ENCODE data around the gene HMGCLL1.

HMGCLL1 gene

DNA sequence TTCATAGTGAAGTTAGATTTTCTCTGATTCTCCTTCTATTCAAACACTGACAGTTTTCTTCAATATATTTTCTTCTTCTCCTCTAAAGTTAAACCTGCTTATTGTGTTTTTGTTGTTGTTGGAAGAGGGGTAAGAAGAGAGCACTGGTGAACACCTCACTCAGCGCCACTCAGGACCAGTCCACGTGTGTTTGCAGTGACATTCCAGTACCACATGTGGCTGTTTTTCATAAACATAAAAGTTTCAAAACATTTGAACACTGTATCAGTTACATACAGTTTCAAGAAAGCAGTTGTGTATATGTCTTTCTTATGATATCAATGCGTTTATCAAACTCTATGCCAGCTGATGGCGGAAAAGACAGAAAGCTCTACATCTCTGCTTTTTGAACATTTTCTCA lies 86.7 kb downstream of the HMGCLL1 start:
- no peak overlapping the region for H3K4me3 ChIP-seq (ENCODE audit: low read depth, low read length)
- no peaks in the 10 kb centered on the region for H3K27me3 ChIP-seq (ENCODE audit: control insufficient read depth, insufficient read depth, low read length)
- H3K9ac ChIP-seq (ENCODE audit: low read depth, low read length) = no peak overlapping the region
- no peaks in the 10 kb centered on the region for H3K4me1 ChIP-seq (ENCODE audit: control insufficient read depth, insufficient read depth, low read length)
- no peaks in the 10 kb centered on the region for H3K36me3 ChIP-seq (ENCODE audit: control insufficient read depth, insufficient read depth, low read length)
- no peaks in the 10 kb centered on the region for H3K9me3 ChIP-seq (ENCODE audit: control insufficient read depth, insufficient read depth, low read length)

GRCh38 chr6:55490871-55491270 lies 88.1 kb downstream of the HMGCLL1 start:
- Histone ChIP-seq H3K9ac (ENCODE audit: low read depth, low read length) (no peak overlapping the region), H3K27me3 (ENCODE audit: control insufficient read depth, insufficient read depth, low read length) (no peaks in the 10 kb centered on the region), H3K4me3 (ENCODE audit: low read depth, low read length) (no peak overlapping the region), H3K4me1 (ENCODE audit: control insufficient read depth, insufficient read depth, low read length) (no peaks in the 10 kb centered on the region), H3K36me3 (ENCODE audit: control insufficient read depth, insufficient read depth, low read length) (no peaks in the 10 kb centered on the region), H3K9me3 (ENCODE audit: control insufficient read depth, insufficient read depth, low read length) (no peaks in the 10 kb centered on the region)

DNA sequence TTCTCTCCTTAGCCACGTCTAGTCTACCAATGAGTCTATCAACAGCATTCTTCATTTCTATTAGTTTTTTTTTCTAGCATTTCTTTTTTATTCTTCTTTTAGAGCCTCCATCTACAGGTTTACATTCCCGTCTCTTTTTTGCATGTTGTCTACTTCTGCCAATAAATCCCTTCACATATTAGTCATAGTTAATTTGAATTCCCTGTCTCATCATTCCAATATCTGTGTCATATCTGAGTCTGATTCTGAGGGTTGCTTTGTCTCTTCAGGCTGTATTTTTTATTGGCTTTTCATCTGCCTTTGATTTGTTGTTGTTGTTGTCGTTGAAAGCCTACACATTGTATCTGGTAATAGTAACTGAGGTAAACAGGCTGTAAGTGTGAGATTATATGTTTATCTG lies 104.6 kb downstream of the HMGCLL1 start:
- no peak overlapping the region for H3K4me3 ChIP-seq (ENCODE audit: low read depth, low read length)
- no peaks in the 10 kb centered on the region for H3K36me3 ChIP-seq (ENCODE audit: control insufficient read depth, insufficient read depth, low read length)
- no peaks in the 10 kb centered on the region for H3K4me1 ChIP-seq (ENCODE audit: control insufficient read depth, insufficient read depth, low read length)
- no peaks in the 10 kb centered on the region for H3K27me3 ChIP-seq (ENCODE audit: control insufficient read depth, insufficient read depth, low read length)
- no peak overlapping the region for H3K9ac ChIP-seq (ENCODE audit: low read depth, low read length)
- H3K9me3 ChIP-seq (ENCODE audit: control insufficient read depth, insufficient read depth, low read length) = no peaks in the 10 kb centered on the region

DNA sequence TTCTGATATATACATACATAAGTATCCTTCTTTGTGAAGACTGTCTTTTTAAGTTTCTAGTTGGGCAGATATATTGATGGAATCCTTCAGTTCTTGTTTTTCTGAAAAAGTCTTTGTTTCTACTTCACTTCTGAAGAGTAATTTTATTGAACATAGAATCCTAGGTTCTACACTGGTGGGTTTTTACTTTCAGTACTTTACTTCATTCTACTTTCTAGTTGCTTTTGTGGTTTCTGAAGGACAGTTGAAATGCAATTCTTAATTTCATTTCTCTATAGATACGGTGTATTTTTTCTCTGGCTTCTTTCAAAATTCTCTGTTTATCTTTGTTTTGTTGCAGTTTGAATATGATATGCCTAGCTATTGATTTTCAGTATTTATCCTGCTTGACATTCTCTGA lies 105.3 kb downstream of the HMGCLL1 start:
- H3K9me3 ChIP-seq (ENCODE audit: control insufficient read depth, insufficient read depth, low read length) = no peaks in the 10 kb centered on the region
- no peaks in the 10 kb centered on the region for H3K27me3 ChIP-seq (ENCODE audit: control insufficient read depth, insufficient read depth, low read length)
- H3K9ac ChIP-seq (ENCODE audit: low read depth, low read length) = no peak overlapping the region

GRCh38 chr6:55469951-55470366 lies 109.0 kb downstream of the HMGCLL1 start:
- no peak overlapping the region for H3K9ac ChIP-seq (ENCODE audit: low read depth, low read length)

More for the DNA sequence above, 105.3 kb downstream of the HMGCLL1 start:
- Histone ChIP-seq H3K4me3 (ENCODE audit: low read depth, low read length) (no peak overlapping the region), H3K4me1 (ENCODE audit: control insufficient read depth, insufficient read depth, low read length) (no peaks in the 10 kb centered on the region), H3K36me3 (ENCODE audit: control insufficient read depth, insufficient read depth, low read length) (no peaks in the 10 kb centered on the region)

GRCh38 chr6:55456016-55456415 lies 123.0 kb downstream of the HMGCLL1 start:
- Histone ChIP-seq H3K4me1 (ENCODE audit: control insufficient read depth, insufficient read depth, low read length) (no peaks in the 10 kb centered on the region), H3K27me3 (ENCODE audit: control insufficient read depth, insufficient read depth, low read length) (no peaks in the 10 kb centered on the region), H3K9ac (ENCODE audit: low read depth, low read length) (no peak overlapping the region), H3K9me3 (ENCODE audit: control insufficient read depth, insufficient read depth, low read length) (no peaks in the 10 kb centered on the region), H3K36me3 (ENCODE audit: control insufficient read depth, insufficient read depth, low read length) (no peaks in the 10 kb centered on the region), H3K4me3 (ENCODE audit: low read depth, low read length) (no peak overlapping the region)

More at GRCh38 chr6:55469951-55470366, 109.0 kb downstream of the HMGCLL1 start:
- H3K27me3 ChIP-seq (ENCODE audit: control insufficient read depth, insufficient read depth, low read length) = no peaks in the 10 kb centered on the region
- H3K36me3 ChIP-seq (ENCODE audit: control insufficient read depth, insufficient read depth, low read length) = no peaks in the 10 kb centered on the region
- no peaks in the 10 kb centered on the region for H3K9me3 ChIP-seq (ENCODE audit: control insufficient read depth, insufficient read depth, low read length)
- H3K4me1 ChIP-seq (ENCODE audit: control insufficient read depth, insufficient read depth, low read length) = no peaks in the 10 kb centered on the region
- no peak overlapping the region for H3K4me3 ChIP-seq (ENCODE audit: low read depth, low read length)

- Histone ChIP-seq H3K36me3 (ENCODE audit: control insufficient read depth, insufficient read depth, low read length) (no peaks in the 10 kb centered on the region), H3K9ac (ENCODE audit: low read depth, low read length) (no peak overlapping the region), H3K27me3 (ENCODE audit: control insufficient read depth, insufficient read depth, low read length) (no peaks in the 10 kb centered on the region), H3K9me3 (ENCODE audit: control insufficient read depth, insufficient read depth, low read length) (no peaks in the 10 kb centered on the region), H3K4me3 (ENCODE audit: low read depth, low read length) (no peak overlapping the region), H3K4me1 (ENCODE audit: control insufficient read depth, insufficient read depth, low read length) (no peaks in the 10 kb centered on the region)
Observed at GRCh38 chr6:55450005-55450404, 129.0 kb downstream of the HMGCLL1 start.

DNA sequence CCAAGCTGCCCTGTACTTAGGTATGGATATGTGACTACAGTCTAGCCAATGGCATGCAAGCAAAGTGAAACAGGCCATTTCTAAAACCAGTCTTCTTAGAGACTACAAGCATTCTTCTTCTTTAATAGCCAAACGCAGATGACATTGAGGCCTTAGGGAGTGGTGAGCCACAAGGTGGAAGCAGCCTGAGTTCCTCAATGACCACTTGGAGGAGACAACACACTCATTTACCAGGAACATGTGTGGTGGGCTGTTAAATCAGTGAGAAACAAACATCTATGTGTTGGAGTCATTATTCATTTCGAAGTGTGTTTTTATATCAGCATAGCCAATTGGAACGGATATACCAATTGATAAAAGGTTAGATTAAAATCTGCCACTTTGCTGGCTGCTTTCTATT lies 129.8 kb downstream of the HMGCLL1 start:
- H3K27me3 ChIP-seq (ENCODE audit: control insufficient read depth, insufficient read depth, low read length) = no peaks in the 10 kb centered on the region
- H3K36me3 ChIP-seq (ENCODE audit: control insufficient read depth, insufficient read depth, low read length) = no peaks in the 10 kb centered on the region
- no peaks in the 10 kb centered on the region for H3K4me1 ChIP-seq (ENCODE audit: control insufficient read depth, insufficient read depth, low read length)
- no peaks in the 10 kb centered on the region for H3K9me3 ChIP-seq (ENCODE audit: control insufficient read depth, insufficient read depth, low read length)
- H3K9ac ChIP-seq (ENCODE audit: low read depth, low read length) = no peak overlapping the region
- no peak overlapping the region for H3K4me3 ChIP-seq (ENCODE audit: low read depth, low read length)

DNA sequence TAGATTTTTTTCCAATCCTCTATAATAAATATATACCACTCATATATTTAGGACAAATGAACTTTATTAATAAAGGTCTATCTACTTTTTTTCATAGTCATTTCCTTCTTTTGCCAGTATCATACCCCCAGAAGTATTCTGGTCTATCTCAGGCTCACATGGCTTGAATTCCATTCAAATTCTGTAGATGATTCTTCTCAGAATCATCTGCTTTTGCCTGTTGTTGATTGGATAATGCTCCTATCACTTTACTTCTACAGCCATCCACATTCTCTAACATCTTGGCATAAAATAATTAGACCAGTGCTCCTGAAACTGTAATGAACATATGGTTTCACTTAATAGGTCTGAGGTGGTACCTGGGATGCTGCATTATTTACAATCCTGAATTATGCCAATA lies 130.5 kb downstream of the HMGCLL1 start:
- no peaks in the 10 kb centered on the region for H3K27me3 ChIP-seq (ENCODE audit: control insufficient read depth, insufficient read depth, low read length)
- no peaks in the 10 kb centered on the region for H3K36me3 ChIP-seq (ENCODE audit: control insufficient read depth, insufficient read depth, low read length)
- H3K4me3 ChIP-seq (ENCODE audit: low read depth, low read length) = no peak overlapping the region
- H3K4me1 ChIP-seq (ENCODE audit: control insufficient read depth, insufficient read depth, low read length) = no peaks in the 10 kb centered on the region
- no peak overlapping the region for H3K9ac ChIP-seq (ENCODE audit: low read depth, low read length)
- no peaks in the 10 kb centered on the region for H3K9me3 ChIP-seq (ENCODE audit: control insufficient read depth, insufficient read depth, low read length)

GRCh38 chr6:55447891-55448290 lies 131.1 kb downstream of the HMGCLL1 start:
- no peaks in the 10 kb centered on the region for H3K27me3 ChIP-seq (ENCODE audit: control insufficient read depth, insufficient read depth, low read length)
- H3K9ac ChIP-seq (ENCODE audit: low read depth, low read length) = no peak overlapping the region
- H3K36me3 ChIP-seq (ENCODE audit: control insufficient read depth, insufficient read depth, low read length) = no peaks in the 10 kb centered on the region

DNA sequence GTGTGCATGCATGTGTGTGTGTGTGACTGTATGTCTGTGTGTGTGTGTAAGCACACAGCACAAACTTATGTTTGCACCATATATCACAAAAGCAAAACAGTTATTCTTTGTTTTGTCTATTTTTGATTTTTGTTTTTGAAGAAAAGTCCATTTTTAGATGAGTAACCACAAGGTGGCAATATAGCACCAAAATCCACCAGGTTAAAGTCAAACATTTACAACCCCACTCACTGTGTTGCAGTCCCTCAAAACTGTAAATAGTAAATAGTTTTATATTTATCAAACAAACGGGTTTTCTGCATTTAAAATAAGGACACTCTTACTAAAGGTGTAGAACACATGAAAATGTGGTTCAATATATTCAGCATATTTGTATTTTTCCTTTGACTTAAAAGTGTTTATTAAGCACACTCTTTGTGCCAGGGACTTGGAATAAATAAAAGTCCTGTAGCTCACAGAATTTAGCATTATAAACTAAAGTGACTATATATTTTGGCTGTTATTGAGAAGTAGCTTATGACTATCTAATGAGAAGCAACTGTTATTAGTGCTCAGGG lies 133.3 kb downstream of the HMGCLL1 start:
- Histone ChIP-seq H3K9me3 (ENCODE audit: control insufficient read depth, insufficient read depth, low read length) (no peaks in the 10 kb centered on the region), H3K27me3 (ENCODE audit: control insufficient read depth, insufficient read depth, low read length) (no peaks in the 10 kb centered on the region), H3K9ac (ENCODE audit: low read depth, low read length) (no peak overlapping the region), H3K4me3 (ENCODE audit: low read depth, low read length) (no peak overlapping the region), H3K36me3 (ENCODE audit: control insufficient read depth, insufficient read depth, low read length) (no peaks in the 10 kb centered on the region), H3K4me1 (ENCODE audit: control insufficient read depth, insufficient read depth, low read length) (no peaks in the 10 kb centered on the region)

More at GRCh38 chr6:55447891-55448290, 131.1 kb downstream of the HMGCLL1 start:
- Histone ChIP-seq H3K4me3 (ENCODE audit: low read depth, low read length) (no peak overlapping the region), H3K4me1 (ENCODE audit: control insufficient read depth, insufficient read depth, low read length) (no peaks in the 10 kb centered on the region), H3K9me3 (ENCODE audit: control insufficient read depth, insufficient read depth, low read length) (no peaks in the 10 kb centered on the region)

GRCh38 chr6:55443238-55444134 lies 135.5 kb downstream of the HMGCLL1 start:
- H3K4me3 ChIP-seq (ENCODE audit: low read depth, low read length) = no peak overlapping the region
- H3K9ac ChIP-seq (ENCODE audit: low read depth, low read length) = no peak overlapping the region
- no peaks in the 10 kb centered on the region for H3K27me3 ChIP-seq (ENCODE audit: control insufficient read depth, insufficient read depth, low read length)
- no peaks in the 10 kb centered on the region for H3K9me3 ChIP-seq (ENCODE audit: control insufficient read depth, insufficient read depth, low read length)
- H3K4me1 ChIP-seq (ENCODE audit: control insufficient read depth, insufficient read depth, low read length) = no peaks in the 10 kb centered on the region
- no peaks in the 10 kb centered on the region for H3K36me3 ChIP-seq (ENCODE audit: control insufficient read depth, insufficient read depth, low read length)
